GM19455 (cell line): Measurements from ENCODE around the gene PRRC2B.
"Not testable (repeated sequence)": the region's sequence is repeated elsewhere in the genome, so short reads cannot be mapped to it uniquely, and the experiment has no call there.

Experiments used
- ATAC-seq: cut with Tn5 transposase; IDR thresholded peaks from one replicate; pipeline ENCODE4 v1.9.1; 2021; ENCODE audit not compliant: unreplicated experiment

The PRRC2B gene

DNA sequence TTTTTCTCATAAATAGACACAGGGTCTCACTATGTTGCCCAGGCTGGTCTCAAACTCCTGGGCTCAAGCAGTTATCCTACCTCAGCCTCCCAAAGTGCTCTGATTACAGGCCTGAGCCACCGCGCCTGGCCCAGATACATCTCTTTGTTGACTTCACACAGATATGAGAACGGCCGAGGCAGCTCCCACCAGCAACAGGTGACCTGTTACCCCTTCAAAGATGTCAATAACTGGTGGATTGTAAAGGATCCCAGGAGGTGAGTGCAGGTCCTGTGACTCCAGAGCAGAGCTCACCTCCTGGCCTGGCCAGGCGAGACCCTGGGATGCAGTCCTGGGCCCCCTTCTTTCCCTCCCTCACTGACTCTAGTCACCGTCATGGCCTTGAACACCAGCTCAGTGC is 118.0 kb downstream of the PRRC2B start:
- no peak for ATAC-seq

- ATAC-seq, result no peak
Measured at GRCh38 chr9:131513177-131513576, 119.3 kb downstream of the PRRC2B start.

DNA sequence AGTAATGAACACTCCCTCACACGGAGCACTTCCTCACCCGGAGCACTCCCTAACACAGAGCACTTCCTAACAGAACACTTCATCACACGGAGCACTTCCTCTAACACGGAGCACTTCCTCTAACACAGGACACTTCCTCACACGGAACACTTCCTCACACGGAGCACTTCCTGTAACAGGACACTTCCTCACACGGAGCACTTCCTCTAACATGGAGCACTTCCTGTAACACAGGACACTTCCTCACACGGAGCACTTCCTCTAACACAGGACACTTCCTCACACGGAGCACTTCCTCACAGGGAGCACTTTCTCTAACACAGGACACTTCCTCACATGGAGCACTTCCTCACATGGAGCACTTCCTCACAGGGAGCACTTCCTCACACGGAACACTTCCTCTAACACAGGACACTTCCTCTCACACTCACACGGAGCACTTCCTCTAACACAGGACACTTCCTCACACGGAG is 121.7 kb downstream of the PRRC2B start:
- ATAC-seq, result not testable (repeated sequence)

GRCh38 chr9:131516100-131516499 is 122.2 kb downstream of the PRRC2B start:
- ATAC-seq, result no peak

GRCh38 chr9:131516930-131517329 is 123.0 kb downstream of the PRRC2B start:
- ATAC-seq, result no peak

DNA sequence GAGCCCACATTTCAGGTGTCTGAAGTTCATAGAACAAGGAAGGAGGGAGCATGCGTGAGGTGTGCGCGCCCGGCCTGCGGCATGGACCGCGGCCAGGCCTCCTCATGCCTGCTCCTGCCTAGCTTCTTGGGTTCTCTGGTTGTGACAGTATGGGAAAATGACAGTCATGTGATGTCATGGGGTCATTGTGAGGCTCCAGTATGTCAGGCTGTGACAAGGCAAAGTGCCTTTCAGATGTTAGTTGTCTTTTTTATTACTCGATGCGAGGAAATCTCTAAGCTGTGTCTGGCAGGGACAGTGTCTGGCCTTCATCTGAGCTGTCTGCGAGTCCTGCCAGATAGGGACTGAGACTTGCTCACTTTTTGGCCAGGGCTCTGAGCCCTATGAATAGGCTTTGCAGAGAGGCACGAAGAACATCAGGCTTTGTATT is 123.9 kb downstream of the PRRC2B start:
- no peak for ATAC-seq

DNA sequence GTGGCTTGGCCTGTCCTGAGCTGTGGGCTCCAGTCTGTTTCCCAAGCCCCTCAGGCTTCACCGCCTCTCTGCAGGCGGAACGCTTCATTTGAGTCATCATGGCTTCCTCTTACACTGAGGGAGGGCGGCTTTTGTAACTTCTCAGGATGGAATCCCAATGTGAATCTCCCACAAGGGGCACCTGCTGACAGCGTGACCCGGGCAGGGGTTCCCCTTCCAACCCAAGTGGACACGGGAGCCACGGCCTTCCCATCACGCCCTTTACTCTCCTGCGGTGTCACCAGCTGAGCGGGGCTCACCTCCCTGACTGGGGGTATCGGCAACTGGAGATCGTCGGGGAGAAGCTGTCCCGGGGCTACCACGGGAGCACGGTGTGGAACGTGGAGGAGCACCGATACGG is 124.7 kb downstream of the PRRC2B start:
- no peak for ATAC-seq

- no peak for ATAC-seq
Measured at GRCh38 chr9:131520503-131520902, 126.6 kb downstream of the PRRC2B start.

- ATAC-seq, result no peak
Measured at GRCh38 chr9:131521203-131521602, 127.3 kb downstream of the PRRC2B start.

GRCh38 chr9:131521822-131522221 is 127.9 kb downstream of the PRRC2B start:
- no peak for ATAC-seq

GRCh38 chr9:131522257-131523085 is 128.6 kb downstream of the PRRC2B start:
- no peak for ATAC-seq

GRCh38 chr9:131523086-131523388 is 129.2 kb downstream of the PRRC2B start:
- no peak for ATAC-seq

DNA sequence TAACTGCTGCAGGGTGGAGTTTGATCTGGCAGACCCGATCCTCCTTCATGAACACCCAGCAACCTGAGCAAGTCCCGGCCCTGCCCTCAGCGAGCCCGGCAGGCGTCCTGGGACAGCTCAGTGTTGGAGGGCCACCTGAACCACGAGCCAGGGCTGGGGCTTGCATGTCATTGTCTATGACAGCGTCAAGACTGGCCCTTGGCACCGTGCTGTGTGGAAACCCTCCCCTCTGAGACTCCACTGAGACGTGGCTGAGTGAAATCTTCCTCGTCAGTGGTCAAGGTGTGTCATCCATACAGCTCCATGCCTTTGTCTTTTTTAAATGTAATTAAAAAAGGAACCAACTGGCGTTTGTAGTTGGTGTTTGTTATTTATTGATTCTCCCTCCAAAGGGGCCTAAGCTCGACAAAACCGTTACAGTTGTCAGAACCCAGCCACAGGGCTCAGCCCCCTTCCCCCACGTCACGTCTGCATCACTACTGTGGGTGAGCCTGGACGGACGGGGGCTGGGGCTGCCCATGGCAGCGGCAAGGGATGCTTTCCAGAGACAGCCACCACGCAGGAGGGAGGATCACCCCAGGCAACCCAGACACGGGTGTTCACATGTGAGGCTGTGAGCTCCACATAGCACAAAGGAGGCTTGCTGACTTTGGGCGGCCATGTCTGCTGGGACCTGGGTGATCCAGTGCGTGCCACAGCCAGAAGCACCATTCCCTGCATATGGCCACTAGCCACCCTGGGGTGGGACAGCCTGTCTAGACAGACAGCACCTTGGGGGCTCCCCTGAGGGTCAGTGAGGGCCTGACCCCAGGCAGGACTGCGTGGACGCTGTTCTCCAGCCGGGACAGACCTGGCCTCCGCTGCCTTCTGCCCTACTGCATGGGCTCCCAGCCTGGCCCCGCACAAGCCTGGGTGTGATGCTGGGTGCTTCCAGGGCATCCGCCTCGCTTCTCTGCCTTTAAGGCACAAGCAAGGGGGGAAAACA is 129.9 kb downstream of the PRRC2B start:
- no peak for ATAC-seq

DNA sequence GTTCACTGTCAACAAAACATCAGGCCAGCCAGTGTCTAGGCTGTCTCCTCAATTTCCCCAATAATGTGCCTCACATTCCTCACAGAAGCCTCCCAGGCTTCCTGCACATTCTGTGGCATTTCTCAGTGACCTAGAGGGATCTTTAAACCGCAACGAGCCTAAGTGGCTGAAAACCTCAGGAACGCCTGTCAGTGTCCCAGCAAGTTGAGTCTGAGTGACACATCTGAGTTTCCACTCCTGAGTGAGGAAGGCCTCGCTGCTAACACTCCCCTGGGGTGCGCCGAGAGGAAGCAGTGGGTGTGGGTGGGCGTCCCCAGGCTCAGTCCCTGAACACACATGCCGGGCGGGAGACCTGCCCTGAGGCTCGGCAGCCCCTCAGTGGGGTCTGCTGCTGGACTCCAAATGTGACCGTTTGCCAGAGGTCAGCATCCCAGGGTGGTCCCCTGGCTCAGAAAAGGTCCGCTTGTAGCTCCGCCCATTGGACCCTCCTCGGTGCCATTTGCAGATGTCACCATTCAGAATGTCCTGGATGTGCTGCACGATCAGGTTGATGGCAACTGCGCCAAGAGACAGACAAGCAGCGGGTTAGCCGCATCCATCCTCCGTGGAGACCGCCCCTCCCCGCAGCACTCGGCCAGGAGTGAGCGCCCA is 130.9 kb downstream of the PRRC2B start:
- ATAC-seq, result no peak

DNA sequence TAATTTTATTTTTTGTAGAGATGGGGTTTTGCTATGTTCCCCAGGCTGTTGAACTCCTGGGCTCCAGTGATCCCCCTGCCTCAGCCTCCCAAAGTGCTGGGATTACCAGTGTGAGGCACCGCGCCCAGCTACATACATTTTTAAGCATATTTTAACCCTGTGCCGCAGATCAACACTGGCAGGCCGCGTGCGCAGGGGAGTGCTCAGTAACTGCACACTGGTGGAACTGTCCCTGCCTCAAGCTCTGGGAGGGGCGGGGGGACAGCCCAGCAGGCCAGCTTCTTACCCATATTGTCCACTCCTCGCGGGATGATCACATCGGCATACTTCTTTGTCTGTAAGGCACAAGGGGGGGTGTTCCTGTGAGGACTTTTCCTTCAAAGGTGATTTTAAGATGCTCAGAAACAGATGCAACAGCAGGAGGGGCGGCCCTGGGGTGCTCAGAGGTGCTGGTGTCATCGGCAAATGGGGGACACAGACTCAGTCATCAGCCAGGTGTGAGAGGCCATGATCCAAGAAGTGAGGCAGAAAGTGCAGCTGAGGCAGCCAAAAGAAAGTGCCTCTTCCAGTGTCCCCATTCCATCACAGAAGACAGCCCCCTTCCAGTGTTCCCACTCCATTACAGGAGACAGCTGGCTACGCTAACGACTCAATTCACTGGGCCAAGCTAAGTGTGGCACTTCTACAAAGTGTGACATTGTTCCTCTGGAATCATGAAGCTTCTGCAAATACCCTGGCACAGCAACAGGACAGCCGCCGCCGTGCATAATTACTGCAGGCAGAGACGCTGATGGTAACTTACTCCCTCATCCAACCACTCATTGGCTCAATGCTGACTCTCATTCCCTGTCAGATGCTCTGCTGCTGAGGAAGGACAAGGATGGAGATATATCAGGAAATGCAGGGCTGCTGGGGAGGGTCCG is 132.0 kb downstream of the PRRC2B start:
- no peak for ATAC-seq

- no peak for ATAC-seq
Measured at GRCh38 chr9:131528186-131528585, 134.3 kb downstream of the PRRC2B start.

DNA sequence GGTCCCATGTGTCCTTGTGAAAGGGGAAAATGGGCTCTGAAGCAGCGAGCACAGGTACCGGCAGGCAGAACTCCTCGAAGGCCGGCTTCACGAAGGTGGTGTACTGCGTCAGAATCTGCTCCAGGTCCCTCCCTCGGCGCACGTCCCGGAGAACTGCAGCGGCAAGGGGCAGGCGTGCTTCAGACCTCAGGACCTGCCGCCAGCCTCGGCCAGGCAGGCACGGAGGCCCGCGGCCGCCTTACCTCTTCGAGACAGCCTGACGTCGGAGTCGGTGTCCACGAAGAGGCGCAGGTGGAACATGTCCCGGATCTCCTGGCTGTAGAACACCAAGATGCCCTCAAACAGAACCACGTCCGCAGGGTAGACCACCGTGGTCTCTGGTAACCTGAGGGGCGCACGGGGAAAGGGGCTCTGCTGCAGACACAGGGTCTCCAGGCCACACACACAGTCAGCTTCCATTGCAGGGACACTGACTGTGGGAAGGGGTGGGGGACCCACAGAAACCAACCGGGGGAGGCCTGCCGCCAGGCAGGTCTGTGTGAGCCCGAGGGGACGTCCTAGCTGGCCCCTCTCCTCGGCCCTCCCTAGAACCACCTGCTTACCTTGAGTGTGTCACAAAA is 135.1 kb downstream of the PRRC2B start:
- ATAC-seq, result no peak

GRCh38 chr9:131529597-131530545 is 136.0 kb downstream of the PRRC2B start:
- ATAC-seq, result no peak

DNA sequence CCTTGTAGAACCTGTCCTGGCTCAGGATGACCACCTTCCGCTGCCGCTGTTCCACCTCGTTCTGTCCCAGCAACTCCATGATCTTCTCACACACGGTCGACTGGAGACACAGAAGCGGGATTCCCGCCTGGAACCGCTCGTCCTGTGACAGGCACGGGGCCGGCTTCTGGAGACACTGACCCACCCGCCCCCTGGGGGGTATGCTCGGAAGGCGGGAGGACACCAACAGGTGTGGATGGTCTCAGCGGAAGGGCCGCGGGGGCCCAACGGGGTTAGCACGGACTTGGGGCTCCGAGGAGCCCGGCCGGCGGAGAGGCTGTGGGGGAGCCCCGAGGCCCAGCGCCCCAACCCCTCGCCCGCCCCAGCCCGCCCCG is 136.6 kb downstream of the PRRC2B start:
- ATAC-seq, result peak; percentile 20
